ENCODE results near the gene EPHB1.

Gene EPHB1

DNA sequence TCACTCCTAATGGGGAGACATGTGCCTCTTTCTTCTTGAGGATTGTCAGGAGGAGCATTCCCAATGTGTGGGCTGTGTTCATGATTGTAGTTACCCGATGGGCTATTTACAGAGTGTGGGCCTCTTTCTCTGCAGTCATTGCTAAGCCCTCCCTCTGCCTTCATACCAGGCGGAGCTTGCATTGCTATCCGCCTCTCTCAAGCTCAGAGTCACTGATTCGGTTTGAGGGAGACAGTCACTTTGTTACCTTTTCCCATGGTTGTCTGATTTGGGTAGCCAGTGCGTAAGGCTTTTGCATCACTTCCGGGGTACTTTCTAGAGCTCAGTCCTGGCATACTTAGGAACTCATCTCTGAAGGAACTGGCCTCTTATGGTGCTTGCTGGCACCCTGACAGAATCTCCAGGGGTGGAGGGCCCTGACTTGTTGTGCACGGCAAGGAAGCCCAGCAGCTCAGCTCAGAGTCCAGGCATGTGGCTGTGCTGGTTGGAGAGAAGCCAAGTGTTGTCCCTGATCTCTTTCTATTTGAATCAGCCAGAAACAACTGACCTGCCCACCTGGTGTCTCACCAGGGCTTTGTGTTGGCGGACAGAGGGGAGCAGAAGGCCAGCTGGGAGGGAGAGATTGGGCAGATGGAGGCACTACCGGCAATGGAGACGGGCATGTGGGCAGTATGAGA is 79.8 kb downstream of the EPHB1 start:
- in situ Hi-C loops (cut with MboI; ENCODE audit: low sequenced_read_pairs) = no loop called here
- DNase-seq (ENCODE audit: low spot score in 2 of 2) = no peak

DNA sequence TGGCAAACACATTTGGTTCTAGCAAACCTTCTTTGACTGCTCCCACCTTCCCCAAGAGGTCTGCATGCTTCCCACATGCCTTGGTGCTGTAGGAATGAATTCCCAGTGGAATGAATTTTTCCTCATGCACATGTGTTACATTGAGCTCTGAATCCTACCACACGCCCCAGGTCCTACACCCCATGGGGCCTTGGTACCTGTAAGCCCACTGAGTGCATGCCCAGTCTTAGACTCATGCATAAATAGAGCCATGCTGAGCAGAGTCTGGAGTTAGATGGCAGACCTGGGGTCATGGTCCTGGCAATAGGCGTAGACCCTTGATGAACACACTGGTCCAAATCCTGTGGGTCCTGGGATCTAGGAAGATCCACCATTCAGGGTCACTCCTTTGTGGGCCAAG is 81.8 kb downstream of the EPHB1 start:
- H3K9me3 ChIP-seq = no peaks in the 10 kb centered on the region
- H3K36me3 ChIP-seq (replicated peaks) = no peaks in the 10 kb centered on the region
- no peaks in the 10 kb centered on the region for H3K27me3 ChIP-seq (ENCODE audit: low read depth)
- H3K4me1 ChIP-seq = no peaks in the 10 kb centered on the region
- DNase-seq (ENCODE audit: low spot score in 2 of 2) = no peak
- in situ Hi-C loops (cut with MboI; ENCODE audit: low sequenced_read_pairs) = no loop called here
- no peak overlapping the region for H3K4me3 ChIP-seq

More for the DNA sequence above, 79.8 kb downstream of the EPHB1 start:
- no peak overlapping the region for H3K4me3 ChIP-seq
- H3K9me3 ChIP-seq = no peaks in the 10 kb centered on the region
- no peaks in the 10 kb centered on the region for H3K4me1 ChIP-seq
- H3K27me3 ChIP-seq (ENCODE audit: low read depth) = no peaks in the 10 kb centered on the region
- no peaks in the 10 kb centered on the region for H3K36me3 ChIP-seq (replicated peaks)

- no peaks in the 10 kb centered on the region for H3K27me3 ChIP-seq (ENCODE audit: low read depth)
- no peak for DNase-seq (ENCODE audit: low spot score in 2 of 2)
Observed at GRCh38 chr3:134877788-134878187, 82.7 kb downstream of the EPHB1 start.

DNA sequence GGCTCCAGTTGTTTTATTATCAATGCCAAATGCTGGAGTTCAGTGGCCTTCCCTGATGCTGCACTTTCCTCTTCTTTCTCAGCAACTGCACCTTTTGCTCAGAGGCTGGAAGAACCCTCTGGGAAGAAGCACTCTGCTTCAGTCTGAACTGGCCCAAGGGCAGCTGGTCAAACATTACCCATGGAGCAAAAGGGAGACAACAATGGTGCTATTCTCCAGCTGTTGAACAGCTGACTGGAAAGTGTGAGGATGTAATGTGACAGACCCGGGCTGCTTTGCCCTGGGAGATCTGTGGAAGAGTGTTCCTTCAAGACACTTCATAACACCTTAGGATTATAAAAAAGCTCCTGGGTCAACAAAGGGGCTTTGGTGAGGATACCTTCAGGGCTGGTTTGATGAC is 84.9 kb downstream of the EPHB1 start:
- DNase-seq (ENCODE audit: low spot score in 2 of 2) = no peak
- in situ Hi-C loops (cut with MboI; ENCODE audit: low sequenced_read_pairs) = no loop called here
- no peaks in the 10 kb centered on the region for H3K9me3 ChIP-seq
- no peaks in the 10 kb centered on the region for H3K4me1 ChIP-seq
- no peaks in the 10 kb centered on the region for H3K36me3 ChIP-seq (replicated peaks)
- no peaks in the 10 kb centered on the region for H3K27me3 ChIP-seq (ENCODE audit: low read depth)
- H3K4me3 ChIP-seq = no peak overlapping the region

More at GRCh38 chr3:134877788-134878187, 82.7 kb downstream of the EPHB1 start:
- H3K4me3 ChIP-seq = no peak overlapping the region
- H3K9me3 ChIP-seq = no peaks in the 10 kb centered on the region
- no peaks in the 10 kb centered on the region for H3K36me3 ChIP-seq (replicated peaks)
- in situ Hi-C loops (cut with MboI; ENCODE audit: low sequenced_read_pairs) = no loop called here
- no peaks in the 10 kb centered on the region for H3K4me1 ChIP-seq

- no peak for DNase-seq (ENCODE audit: low spot score in 2 of 2)
- in situ Hi-C loops (cut with MboI; ENCODE audit: low sequenced_read_pairs) = no loop called here
- no peaks in the 10 kb centered on the region for H3K4me1 ChIP-seq
Observed at GRCh38 chr3:134880431-134880830, 85.4 kb downstream of the EPHB1 start.

GRCh38 chr3:134881305-134881704 is 86.2 kb downstream of the EPHB1 start:
- no peak overlapping the region for H3K4me3 ChIP-seq
- H3K4me1 ChIP-seq = no peaks in the 10 kb centered on the region
- DNase-seq (ENCODE audit: low spot score in 2 of 2) = no peak
- in situ Hi-C loops (cut with MboI; ENCODE audit: low sequenced_read_pairs) = no loop called here
- no peaks in the 10 kb centered on the region for H3K36me3 ChIP-seq (replicated peaks)
- no peaks in the 10 kb centered on the region for H3K9me3 ChIP-seq
- no peaks in the 10 kb centered on the region for H3K27me3 ChIP-seq (ENCODE audit: low read depth)

More at GRCh38 chr3:134880431-134880830, 85.4 kb downstream of the EPHB1 start:
- H3K27me3 ChIP-seq (ENCODE audit: low read depth) = no peaks in the 10 kb centered on the region
- no peaks in the 10 kb centered on the region for H3K36me3 ChIP-seq (replicated peaks)
- H3K4me3 ChIP-seq = no peak overlapping the region
- no peaks in the 10 kb centered on the region for H3K9me3 ChIP-seq

GRCh38 chr3:134883697-134884385 is 88.8 kb downstream of the EPHB1 start:
- H3K36me3 ChIP-seq (replicated peaks) = no peaks in the 10 kb centered on the region
- H3K4me3 ChIP-seq = no peak overlapping the region
- no peak for DNase-seq (ENCODE audit: low spot score in 2 of 2)
- H3K9me3 ChIP-seq = no peaks in the 10 kb centered on the region
- in situ Hi-C loops (cut with MboI; ENCODE audit: low sequenced_read_pairs) = no loop called here
- H3K27me3 ChIP-seq (ENCODE audit: low read depth) = no peaks in the 10 kb centered on the region
- no peaks in the 10 kb centered on the region for H3K4me1 ChIP-seq

DNA sequence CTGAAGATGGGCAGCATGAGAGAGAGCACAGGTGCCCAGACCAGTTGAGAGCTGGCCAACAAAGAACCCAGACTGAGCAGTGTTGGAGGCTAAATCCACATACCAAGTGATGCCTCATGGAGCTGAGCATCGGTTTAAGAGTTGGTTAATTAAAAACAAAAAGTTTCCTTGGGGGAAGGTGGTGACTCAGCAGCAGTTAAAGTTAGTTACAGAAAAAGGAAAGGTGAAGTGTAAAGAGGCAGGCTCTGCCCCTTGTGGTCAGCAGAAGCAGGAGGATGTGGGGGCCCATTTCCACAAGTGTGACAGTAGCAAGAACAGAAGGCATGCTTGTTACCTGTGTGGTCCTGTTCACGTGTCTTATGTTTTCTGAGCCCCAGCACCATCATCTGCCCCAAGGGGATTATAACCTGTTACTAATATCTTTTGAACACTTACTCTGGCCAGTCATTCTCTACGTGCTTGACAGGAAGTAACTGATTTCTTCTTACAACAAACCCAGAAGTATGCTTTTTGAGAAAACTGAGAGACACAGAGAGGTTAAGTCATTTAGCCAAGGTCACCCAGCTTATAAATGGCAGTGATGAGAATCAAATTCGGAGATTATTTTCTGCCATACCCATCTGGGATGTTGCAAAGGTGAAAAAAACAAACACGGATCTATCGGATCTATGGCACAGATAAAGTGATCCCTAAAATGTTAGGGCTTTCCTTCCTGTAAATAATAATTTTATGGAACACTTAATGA is 91.0 kb downstream of the EPHB1 start:
- in situ Hi-C loops (cut with MboI; ENCODE audit: low sequenced_read_pairs) = no loop called here
- Histone ChIP-seq H3K36me3 (replicated peaks) (no peaks in the 10 kb centered on the region), H3K27me3 (ENCODE audit: low read depth) (no peaks in the 10 kb centered on the region), H3K9me3 (no peaks in the 10 kb centered on the region), H3K4me1 (no peaks in the 10 kb centered on the region), H3K4me3 (no peak overlapping the region)
- no peak for DNase-seq (ENCODE audit: low spot score in 2 of 2)

GRCh38 chr3:134886991-134887390 is 91.9 kb downstream of the EPHB1 start:
- Histone ChIP-seq H3K36me3 (replicated peaks) (no peaks in the 10 kb centered on the region), H3K9me3 (no peaks in the 10 kb centered on the region), H3K4me3 (no peak overlapping the region), H3K27me3 (ENCODE audit: low read depth) (no peaks in the 10 kb centered on the region), H3K4me1 (no peaks in the 10 kb centered on the region)
- no peak for DNase-seq (ENCODE audit: low spot score in 2 of 2)
- in situ Hi-C loops (cut with MboI; ENCODE audit: low sequenced_read_pairs) = no loop called here

DNA sequence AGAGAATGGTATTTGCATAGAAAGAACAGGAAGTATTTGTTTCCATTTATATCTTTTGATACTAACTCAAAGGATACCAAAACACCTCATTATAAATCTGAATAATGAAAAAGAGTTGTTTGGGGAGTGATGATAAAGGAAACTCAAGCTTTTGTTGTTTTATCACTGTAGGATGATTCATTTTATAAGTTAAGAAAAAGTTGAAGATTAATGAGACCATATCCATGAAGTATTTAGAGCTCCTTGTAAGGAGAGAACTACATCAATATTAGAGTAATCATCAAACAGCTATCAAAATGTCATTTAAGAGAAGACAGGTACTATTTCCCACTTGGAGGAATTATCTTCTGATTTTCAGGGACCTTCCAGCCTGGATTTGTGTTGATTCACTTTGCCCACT is 92.5 kb downstream of the EPHB1 start:
- in situ Hi-C loops (cut with MboI; ENCODE audit: low sequenced_read_pairs) = no loop called here
- H3K9me3 ChIP-seq = no peaks in the 10 kb centered on the region
- no peaks in the 10 kb centered on the region for H3K27me3 ChIP-seq (ENCODE audit: low read depth)
- DNase-seq (ENCODE audit: low spot score in 2 of 2) = no peak
- H3K4me1 ChIP-seq = no peaks in the 10 kb centered on the region
- H3K4me3 ChIP-seq = no peak overlapping the region
- H3K36me3 ChIP-seq (replicated peaks) = no peaks in the 10 kb centered on the region

- Histone ChIP-seq H3K9me3 (no peaks in the 10 kb centered on the region), H3K4me1 (no peaks in the 10 kb centered on the region), H3K4me3 (no peak overlapping the region), H3K36me3 (replicated peaks) (no peaks in the 10 kb centered on the region), H3K27me3 (ENCODE audit: low read depth) (no peaks in the 10 kb centered on the region)
- no peak for DNase-seq (ENCODE audit: low spot score in 2 of 2)
- in situ Hi-C loops (cut with MboI; ENCODE audit: low sequenced_read_pairs) = no loop called here
Observed at GRCh38 chr3:134892326-134892725, 97.3 kb downstream of the EPHB1 start.

DNA sequence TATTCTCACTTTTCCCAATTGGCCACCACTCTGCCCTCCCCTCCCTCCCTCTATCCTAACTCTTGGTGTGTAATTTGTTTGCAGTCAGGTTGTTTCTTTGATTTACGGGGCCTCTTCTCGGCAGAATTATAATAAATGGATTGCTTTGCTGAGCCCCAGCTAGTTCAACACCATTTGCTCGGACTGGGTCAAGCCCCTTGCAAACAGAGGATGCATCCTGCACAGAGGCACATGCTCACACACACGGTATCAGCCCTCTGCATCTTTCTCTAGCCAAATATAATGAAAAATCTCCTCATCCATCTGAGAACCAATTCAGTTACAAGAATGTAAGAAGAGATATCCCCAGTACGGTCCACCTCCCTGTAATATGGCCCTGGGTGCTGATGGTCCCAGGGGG is 97.7 kb downstream of the EPHB1 start:
- Histone ChIP-seq H3K9me3 (no peaks in the 10 kb centered on the region), H3K27me3 (ENCODE audit: low read depth) (no peaks in the 10 kb centered on the region), H3K36me3 (replicated peaks) (no peaks in the 10 kb centered on the region), H3K4me3 (no peak overlapping the region), H3K4me1 (no peaks in the 10 kb centered on the region)
- no peak for DNase-seq (ENCODE audit: low spot score in 2 of 2)
- in situ Hi-C loops (cut with MboI; ENCODE audit: low sequenced_read_pairs) = no loop called here

GRCh38 chr3:134894533-134894932 is 99.5 kb downstream of the EPHB1 start:
- H3K27me3 ChIP-seq (ENCODE audit: low read depth) = no peaks in the 10 kb centered on the region
- in situ Hi-C loops (cut with MboI; ENCODE audit: low sequenced_read_pairs) = no loop called here
- DNase-seq (ENCODE audit: low spot score in 2 of 2) = no peak
- H3K4me1 ChIP-seq = no peaks in the 10 kb centered on the region
- no peak overlapping the region for H3K4me3 ChIP-seq
- no peaks in the 10 kb centered on the region for H3K9me3 ChIP-seq
- H3K36me3 ChIP-seq (replicated peaks) = no peaks in the 10 kb centered on the region

DNA sequence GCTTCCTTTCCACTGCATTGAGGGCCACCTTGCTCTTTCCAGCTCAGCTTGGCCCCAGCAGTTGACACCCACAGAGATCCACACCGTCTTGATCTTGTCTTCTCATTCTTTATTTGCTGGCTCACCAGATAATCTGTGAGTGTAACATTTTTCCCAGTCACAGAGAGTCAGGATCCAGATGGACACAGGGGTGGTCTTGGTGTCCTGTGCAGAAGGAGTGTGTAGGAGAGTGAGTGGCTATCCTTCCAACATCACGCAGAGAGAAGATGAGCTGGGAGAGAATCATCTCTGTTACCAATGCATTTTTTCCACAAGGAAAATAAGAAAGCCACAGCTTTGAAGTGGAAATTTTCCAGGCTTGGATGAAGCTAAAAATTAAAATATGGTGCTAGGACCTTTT is 100.1 kb downstream of the EPHB1 start:
- no peak overlapping the region for H3K4me3 ChIP-seq
- H3K27me3 ChIP-seq (ENCODE audit: low read depth) = no peaks in the 10 kb centered on the region
- no peaks in the 10 kb centered on the region for H3K4me1 ChIP-seq
- H3K36me3 ChIP-seq (replicated peaks) = no peaks in the 10 kb centered on the region
- no peaks in the 10 kb centered on the region for H3K9me3 ChIP-seq
- no peak for DNase-seq (ENCODE audit: low spot score in 2 of 2)
- in situ Hi-C loops (cut with MboI; ENCODE audit: low sequenced_read_pairs) = no loop called here
